PC-3 (cell line): ENCODE measurements around the gene SLCO4C1. TPM values are rescaled to one million over a fixed set of nuclear protein-coding genes. Genes with fewer than 3 reads are reported as not detected.

ENCODE experiments used
- ATAC-seq: fragments of 200-7000 bp; cut with Tn5 transposase; 2 replicates; pipeline ENCODE4 v1.9.1; 2020; ENCODE audit warnings: mild to moderate bottlenecking, moderate library complexity
- BruUV-seq: library from RNA; stranded (reverse); fragments of 400-500 nt; replicated peaks from 2 replicates; lab custom pipeline; 2021; lab: Mats Ljungman, UMichigan
- CTCF ChIA-PET: fragments of 300-600 bp; sonication (Branson Sonifier 250); formaldehyde crosslinking; loops from one replicate; lab custom pipeline; 2022; ENCODE audit warnings: antibody characterized with exemption; lab: Charles Lee
- POLR2A ChIA-PET: fragments of 300-600 bp; sonication (Branson Sonifier 250); formaldehyde crosslinking; loops from one replicate; lab custom pipeline; 2022; ENCODE audit warnings: antibody characterized with exemption; ENCODE audit not compliant: unreplicated experiment; lab: Charles Lee
- DNase-seq: peaks from one replicate; pipeline ENCODE4 v3.0.0-alpha.2; 2015
- H2AFZ ChIP-seq: fragments of 300-600 bp; sonication (generic); 2 replicates; pipeline ENCODE4 v1.6.0; 2016; ENCODE audit warnings: antibody characterized with exemption, low read length
- H3F3A ChIP-seq: fragments of 300-600 bp; sonication (generic); one replicate; pipeline ENCODE4 v1.6.0; 2017; ENCODE audit warnings: antibody characterized with exemption, low read length, control low read depth, mild to moderate bottlenecking; ENCODE audit not compliant: unreplicated experiment
- H3K27ac ChIP-seq: fragments of 300-600 bp; sonication (generic); 2 replicates; pipeline ENCODE4 v1.5.1; 2016; ENCODE audit warnings: mild to moderate bottlenecking, low read length
- H3K27me3 ChIP-seq: fragments of 300-600 bp; sonication (generic); 2 replicates; pipeline ENCODE4 v1.6.1; 2016; ENCODE audit warnings: low read length, mixed read lengths
- H3K36me3 ChIP-seq: fragments of 300-600 bp; sonication (generic); 2 replicates; pipeline ENCODE4 v1.6.1; 2016; ENCODE audit warnings: low read depth, mixed run types, low read length, mixed read lengths
- H3K4me1 ChIP-seq: fragments of 300-600 bp; sonication (generic); 2 replicates; pipeline ENCODE4 v1.5.1; 2016; ENCODE audit warnings: low read length; ENCODE audit not compliant: insufficient read depth
- H3K4me2 ChIP-seq: fragments of 300-600 bp; sonication (generic); 2 replicates; pipeline ENCODE4 v1.6.0; 2016; ENCODE audit warnings: low read length
- H3K4me3 ChIP-seq: fragments of 300-600 bp; sonication (generic); 2 replicates; pipeline ENCODE4 v1.5.1; 2016; ENCODE audit warnings: mild to moderate bottlenecking, low read length, mixed read lengths
- H3K79me2 ChIP-seq: fragments of 300-600 bp; sonication (generic); 2 replicates; pipeline ENCODE4 v1.6.1; 2017; ENCODE audit warnings: low read length, mixed read lengths
- H3K9ac ChIP-seq: fragments of 300-600 bp; sonication (generic); 2 replicates; pipeline ENCODE4 v1.6.0; 2016; ENCODE audit warnings: mild to moderate bottlenecking, low read length
- H3K9me2 ChIP-seq: fragments of 300-600 bp; sonication (generic); replicated peaks from 2 replicates; pipeline ENCODE4 v1.6.1; 2016; ENCODE audit warnings: mixed run types, low read length, mixed read lengths
- H3K9me3 ChIP-seq: fragments of 300-600 bp; sonication (generic); 2 replicates; pipeline ENCODE4 v1.6.1; 2016; ENCODE audit warnings: low read length, mixed read lengths
- H4K20me1 ChIP-seq: fragments of 300-600 bp; sonication (generic); 2 replicates; pipeline ENCODE4 v1.6.1; 2016; ENCODE audit warnings: low read length, mixed read lengths
- EZH2 ChIP-seq: fragments of 300-600 bp; sonication (generic); IDR thresholded peaks from one replicate; pipeline ENCODE4 v1.6.1; 2017; ENCODE audit warnings: antibody characterized with exemption, mild to moderate bottlenecking, low read length; ENCODE audit not compliant: unreplicated experiment
- EZH2phosphoT487 ChIP-seq: fragments of 300-600 bp; sonication (generic); IDR thresholded peaks from 2 replicates; pipeline ENCODE4 v1.6.1; 2018; ENCODE audit warnings: mild to moderate bottlenecking, antibody characterized with exemption, low read length, borderline replicate concordance
- intact Hi-C: fragments of 100-400 bp; cut with micrococcal nuclease; formaldehyde crosslinking; loops from 2 replicates; pipeline ENCODE4 v1.9.0; 2023
- total RNA-seq: library from RNA; depleted of rRNA; stranded (reverse); fragments of >200 nt; gene quantifications from 2 replicates; pipeline ENCODE4 v1.2.3, GENCODE V29; 2014
- TF ChIP-seq, protein P1 (sequence below): fragments of 300-600 bp; sonication (generic); conservative IDR thresholded peaks from 2 replicates; pipeline ENCODE4 v1.5.1; 2017; ENCODE audit warnings: antibody characterized with exemption, low read depth, mild to moderate bottlenecking, low read length

SLCO4C1 gene
- total RNA-seq, 1 experiment from 2014 or later = not detected

DNA sequence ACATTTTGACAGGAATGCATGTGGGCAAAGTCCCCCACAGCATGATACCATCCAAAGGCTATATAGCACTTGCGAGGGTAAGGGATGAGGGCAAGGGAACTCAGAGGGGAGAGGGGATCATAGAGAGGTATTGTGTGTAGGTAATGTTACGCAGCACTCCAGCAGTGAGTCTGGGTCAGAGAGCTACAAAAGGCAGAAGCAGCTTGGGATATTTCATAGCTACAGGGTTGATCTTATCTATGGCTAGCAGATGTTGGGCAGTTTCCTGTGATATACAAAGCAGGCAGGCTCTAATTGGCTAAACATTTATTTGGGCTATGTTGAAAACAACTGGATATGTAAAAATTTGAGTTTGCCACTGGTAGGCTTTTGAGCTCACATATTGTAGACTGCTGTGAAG is 17.8 kb upstream of the SLCO4C1 start:
- POLR2A ChIA-PET = no interaction called here
- no TSS peak for BruUV-seq
- H3K4me1 ChIP-seq = no peaks in the 10 kb centered on the region
- no peak overlapping the region for H2AFZ ChIP-seq
- H4K20me1 ChIP-seq = no peaks in the 10 kb centered on the region
- H3K4me2 ChIP-seq = no peak overlapping the region
- no peak overlapping the region for H3K9ac ChIP-seq
- no peak overlapping the region for H3K4me3 ChIP-seq
- CTCF ChIA-PET = no interaction called here
- H3K27ac ChIP-seq = no peak overlapping the region
- H3K79me2 ChIP-seq = no peaks in the 10 kb centered on the region
- no peak for DNase-seq
- H3K27me3 ChIP-seq = peaks cover 15% of the 10 kb centered on the region
- ATAC-seq = no peak
- no peaks in the 10 kb centered on the region for H3K36me3 ChIP-seq
- H3K9me2 ChIP-seq = no peaks in the 10 kb centered on the region
- H3K9me3 ChIP-seq = no peaks in the 10 kb centered on the region
- no peaks in the 10 kb centered on the region for H3F3A ChIP-seq
- intact Hi-C loops = no loop called here
- TF ChIP-seq, protein P1, sequence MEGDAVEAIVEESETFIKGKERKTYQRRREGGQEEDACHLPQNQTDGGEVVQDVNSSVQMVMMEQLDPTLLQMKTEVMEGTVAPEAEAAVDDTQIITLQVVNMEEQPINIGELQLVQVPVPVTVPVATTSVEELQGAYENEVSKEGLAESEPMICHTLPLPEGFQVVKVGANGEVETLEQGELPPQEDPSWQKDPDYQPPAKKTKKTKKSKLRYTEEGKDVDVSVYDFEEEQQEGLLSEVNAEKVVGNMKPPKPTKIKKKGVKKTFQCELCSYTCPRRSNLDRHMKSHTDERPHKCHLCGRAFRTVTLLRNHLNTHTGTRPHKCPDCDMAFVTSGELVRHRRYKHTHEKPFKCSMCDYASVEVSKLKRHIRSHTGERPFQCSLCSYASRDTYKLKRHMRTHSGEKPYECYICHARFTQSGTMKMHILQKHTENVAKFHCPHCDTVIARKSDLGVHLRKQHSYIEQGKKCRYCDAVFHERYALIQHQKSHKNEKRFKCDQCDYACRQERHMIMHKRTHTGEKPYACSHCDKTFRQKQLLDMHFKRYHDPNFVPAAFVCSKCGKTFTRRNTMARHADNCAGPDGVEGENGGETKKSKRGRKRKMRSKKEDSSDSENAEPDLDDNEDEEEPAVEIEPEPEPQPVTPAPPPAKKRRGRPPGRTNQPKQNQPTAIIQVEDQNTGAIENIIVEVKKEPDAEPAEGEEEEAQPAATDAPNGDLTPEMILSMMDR = no peak
- TF ChIP-seq EZH2phosphoT487 = no peak
- TF ChIP-seq EZH2 = no peak

DNA sequence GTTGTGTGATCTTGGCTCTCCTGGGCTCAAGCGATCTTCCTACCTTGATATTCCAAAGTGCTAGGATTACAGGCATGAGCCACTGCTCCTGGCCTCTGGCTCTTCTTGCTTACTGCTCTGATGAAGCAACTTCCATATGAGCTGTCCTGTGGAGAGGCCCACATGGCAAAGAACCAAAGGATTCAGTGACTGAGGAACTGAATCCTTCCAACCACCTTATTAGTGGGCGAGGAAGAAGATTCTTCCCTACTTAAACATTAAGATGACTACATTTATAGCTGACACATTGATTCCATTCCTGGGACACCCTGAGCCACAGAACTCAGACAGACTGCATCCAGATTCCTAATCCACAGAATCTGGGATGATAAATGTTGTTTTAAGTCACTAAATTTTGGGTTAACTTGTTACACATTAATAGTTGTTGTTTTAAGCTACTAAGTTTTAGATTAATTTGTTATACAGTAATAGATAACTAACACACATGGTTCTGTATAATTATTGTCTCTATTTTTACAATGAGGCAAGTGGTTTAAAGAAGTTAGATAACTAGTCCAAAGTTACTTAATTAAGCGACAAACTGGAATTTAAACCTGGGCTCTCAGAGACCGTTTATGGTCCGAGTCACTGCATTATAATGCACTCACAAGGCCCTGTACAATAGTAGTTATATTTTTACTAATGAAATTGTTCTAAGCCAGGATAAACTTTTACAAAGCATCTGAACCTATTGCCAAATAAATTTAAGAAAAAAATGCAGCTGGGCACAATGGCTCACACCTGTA is 16.7 kb upstream of the SLCO4C1 start:
- no peak for TF ChIP-seq EZH2
- TF ChIP-seq EZH2phosphoT487 = no peak
- no peak overlapping the region for H2AFZ ChIP-seq
- H3K9me2 ChIP-seq = no peaks in the 10 kb centered on the region
- H4K20me1 ChIP-seq = no peaks in the 10 kb centered on the region
- H3F3A ChIP-seq = no peaks in the 10 kb centered on the region
- H3K27ac ChIP-seq = no peak overlapping the region
- ChIA-PET POLR2A (no interaction called here), CTCF (no interaction called here)
- no peak overlapping the region for H3K4me3 ChIP-seq
- intact Hi-C loops = no loop called here
- no peaks in the 10 kb centered on the region for H3K9me3 ChIP-seq
- no peak overlapping the region for H3K4me2 ChIP-seq
- H3K27me3 ChIP-seq = peaks cover 6% of the 10 kb centered on the region; the same call in 1 of the 2 replicates
- ATAC-seq = no peak
- H3K79me2 ChIP-seq = no peaks in the 10 kb centered on the region
- no TSS peak for BruUV-seq
- DNase-seq = peak; percentile 27
- H3K36me3 ChIP-seq = no peaks in the 10 kb centered on the region
- H3K9ac ChIP-seq = no peak overlapping the region
- H3K4me1 ChIP-seq = no peaks in the 10 kb centered on the region

DNA sequence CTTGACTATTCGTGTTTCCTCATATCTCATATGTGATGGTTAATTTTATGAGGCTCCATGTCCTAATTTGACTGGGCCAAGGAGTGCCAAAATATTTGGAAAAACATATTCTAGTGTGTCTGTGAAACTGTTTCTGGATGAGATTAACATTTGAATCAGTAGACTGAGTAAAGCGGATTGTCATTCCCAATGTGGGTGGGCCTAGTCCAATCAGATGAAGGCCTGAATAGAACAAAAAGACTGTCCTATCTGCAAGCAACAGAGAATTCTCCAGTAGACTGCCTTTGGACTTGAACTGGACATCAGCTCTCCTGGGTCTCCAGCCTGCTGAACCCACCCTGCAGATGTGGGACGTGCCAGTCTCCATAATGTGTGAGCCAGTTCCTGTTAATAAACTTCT is 13.5 kb upstream of the SLCO4C1 start:
- no peaks in the 10 kb centered on the region for H3K36me3 ChIP-seq
- H2AFZ ChIP-seq = no peak overlapping the region
- intact Hi-C loops = no loop called here
- no peak for ATAC-seq
- H3K79me2 ChIP-seq = no peaks in the 10 kb centered on the region
- BruUV-seq = no TSS peak
- no peak overlapping the region for H3K4me3 ChIP-seq
- H3K9me3 ChIP-seq = no peaks in the 10 kb centered on the region
- no peaks in the 10 kb centered on the region for H3K9me2 ChIP-seq
- no peak overlapping the region for H3K27ac ChIP-seq
- no peaks in the 10 kb centered on the region for H3F3A ChIP-seq
- DNase-seq = no peak
- TF ChIP-seq EZH2 (no peak), EZH2phosphoT487 (no peak)
- TF ChIP-seq, protein P1 = no peak
- H3K4me2 ChIP-seq = no peak overlapping the region
- no peak overlapping the region for H3K9ac ChIP-seq
- ChIA-PET CTCF (no interaction called here), POLR2A (no interaction called here)
- no peaks in the 10 kb centered on the region for H3K4me1 ChIP-seq
- H4K20me1 ChIP-seq = no peaks in the 10 kb centered on the region
- H3K27me3 ChIP-seq = peaks cover 20% of the 10 kb centered on the region
